ENCODE results near the gene UCK1.

DNA sequence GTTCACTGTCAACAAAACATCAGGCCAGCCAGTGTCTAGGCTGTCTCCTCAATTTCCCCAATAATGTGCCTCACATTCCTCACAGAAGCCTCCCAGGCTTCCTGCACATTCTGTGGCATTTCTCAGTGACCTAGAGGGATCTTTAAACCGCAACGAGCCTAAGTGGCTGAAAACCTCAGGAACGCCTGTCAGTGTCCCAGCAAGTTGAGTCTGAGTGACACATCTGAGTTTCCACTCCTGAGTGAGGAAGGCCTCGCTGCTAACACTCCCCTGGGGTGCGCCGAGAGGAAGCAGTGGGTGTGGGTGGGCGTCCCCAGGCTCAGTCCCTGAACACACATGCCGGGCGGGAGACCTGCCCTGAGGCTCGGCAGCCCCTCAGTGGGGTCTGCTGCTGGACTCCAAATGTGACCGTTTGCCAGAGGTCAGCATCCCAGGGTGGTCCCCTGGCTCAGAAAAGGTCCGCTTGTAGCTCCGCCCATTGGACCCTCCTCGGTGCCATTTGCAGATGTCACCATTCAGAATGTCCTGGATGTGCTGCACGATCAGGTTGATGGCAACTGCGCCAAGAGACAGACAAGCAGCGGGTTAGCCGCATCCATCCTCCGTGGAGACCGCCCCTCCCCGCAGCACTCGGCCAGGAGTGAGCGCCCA is 6.3 kb downstream of the UCK1 start:
- TF ChIP-seq, protein P1, sequence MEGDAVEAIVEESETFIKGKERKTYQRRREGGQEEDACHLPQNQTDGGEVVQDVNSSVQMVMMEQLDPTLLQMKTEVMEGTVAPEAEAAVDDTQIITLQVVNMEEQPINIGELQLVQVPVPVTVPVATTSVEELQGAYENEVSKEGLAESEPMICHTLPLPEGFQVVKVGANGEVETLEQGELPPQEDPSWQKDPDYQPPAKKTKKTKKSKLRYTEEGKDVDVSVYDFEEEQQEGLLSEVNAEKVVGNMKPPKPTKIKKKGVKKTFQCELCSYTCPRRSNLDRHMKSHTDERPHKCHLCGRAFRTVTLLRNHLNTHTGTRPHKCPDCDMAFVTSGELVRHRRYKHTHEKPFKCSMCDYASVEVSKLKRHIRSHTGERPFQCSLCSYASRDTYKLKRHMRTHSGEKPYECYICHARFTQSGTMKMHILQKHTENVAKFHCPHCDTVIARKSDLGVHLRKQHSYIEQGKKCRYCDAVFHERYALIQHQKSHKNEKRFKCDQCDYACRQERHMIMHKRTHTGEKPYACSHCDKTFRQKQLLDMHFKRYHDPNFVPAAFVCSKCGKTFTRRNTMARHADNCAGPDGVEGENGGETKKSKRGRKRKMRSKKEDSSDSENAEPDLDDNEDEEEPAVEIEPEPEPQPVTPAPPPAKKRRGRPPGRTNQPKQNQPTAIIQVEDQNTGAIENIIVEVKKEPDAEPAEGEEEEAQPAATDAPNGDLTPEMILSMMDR (IDR thresholded peaks at IDR 0.05; ENCODE audit: poor library complexity): no peak
- TF ChIP-seq EZH2phosphoT487 (IDR thresholded peaks at IDR 0.05; ENCODE audit: low read depth, severe bottlenecking, unreplicated experiment): no peak
- TF ChIP-seq EZH2 (IDR thresholded peaks at IDR 0.05; ENCODE audit: borderline replicate concordance): no peak
